ENCODE results near the gene STAM.

The STAM gene

DNA sequence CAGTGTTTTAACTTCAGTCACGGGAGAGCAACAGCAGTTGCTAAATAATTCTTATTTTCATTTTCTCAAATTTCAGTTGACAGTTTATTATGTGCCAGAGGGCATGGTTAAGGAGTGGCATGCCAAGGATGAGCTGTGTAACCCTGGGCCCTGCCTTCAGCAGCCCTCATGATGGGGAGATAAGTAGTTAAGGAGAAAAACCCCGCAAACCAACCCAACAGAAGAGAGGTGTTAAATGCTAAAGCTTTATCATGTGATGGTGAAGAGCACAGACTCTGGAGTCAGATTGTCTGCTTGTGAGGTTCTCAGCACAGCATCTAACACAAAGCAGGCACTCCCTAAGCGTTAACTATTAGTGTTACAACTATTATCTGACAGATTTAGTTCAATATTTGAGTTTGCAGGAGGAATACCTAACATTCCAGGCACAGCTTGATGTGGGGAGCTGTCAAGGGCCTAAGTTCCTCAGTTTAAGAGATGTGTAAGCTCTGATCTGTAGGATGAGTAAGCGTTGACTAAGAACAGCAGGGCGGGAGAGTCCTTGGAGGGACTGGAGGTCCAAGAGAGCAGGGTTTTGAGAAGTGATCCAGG lies 29.6 kb downstream of the STAM start:
- no peak for DNase-seq (ENCODE audit: extremely low read depth in 1 of 2, low read depth in 1 of 2)

DNA sequence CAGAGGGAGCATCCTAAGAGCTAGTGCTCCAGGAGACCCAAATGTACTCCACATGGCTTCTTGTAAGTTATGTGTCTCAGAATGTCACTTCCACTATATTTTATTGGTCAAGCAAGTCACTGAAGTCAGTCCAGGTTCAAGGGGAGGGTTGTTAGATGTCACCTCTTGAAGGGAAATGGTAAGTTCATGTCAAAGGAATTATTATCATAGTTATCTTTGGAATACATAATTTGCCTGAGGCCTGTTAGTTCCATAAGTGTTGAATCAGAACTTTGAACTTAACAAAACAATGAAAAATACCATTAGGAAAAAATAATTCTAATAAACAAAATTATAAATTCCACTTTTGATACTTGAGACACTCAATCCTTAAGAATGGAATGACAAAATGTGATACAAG lies 30.6 kb downstream of the STAM start:
- DNase-seq (ENCODE audit: extremely low read depth in 1 of 2, low read depth in 1 of 2) = no peak

DNA sequence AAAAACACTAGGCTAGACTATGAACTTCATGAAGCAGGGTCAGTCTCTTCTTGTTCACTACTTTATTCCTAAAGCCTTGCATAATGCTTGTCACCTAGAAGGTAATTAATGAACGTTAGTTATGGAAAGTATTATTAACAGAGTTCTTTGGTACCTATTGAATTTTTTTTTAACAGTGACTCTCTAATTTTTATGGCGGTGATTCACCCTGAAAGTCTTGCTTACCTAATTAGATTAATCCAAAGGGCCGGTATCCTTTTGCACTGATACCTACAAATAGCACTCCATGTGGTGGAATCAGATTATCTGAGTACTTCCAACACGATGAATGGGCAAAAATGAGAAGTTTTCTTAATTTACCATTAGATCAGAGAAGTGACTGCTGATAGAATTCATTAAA lies 31.7 kb downstream of the STAM start:
- no peak for DNase-seq (ENCODE audit: extremely low read depth in 1 of 2, low read depth in 1 of 2)

DNA sequence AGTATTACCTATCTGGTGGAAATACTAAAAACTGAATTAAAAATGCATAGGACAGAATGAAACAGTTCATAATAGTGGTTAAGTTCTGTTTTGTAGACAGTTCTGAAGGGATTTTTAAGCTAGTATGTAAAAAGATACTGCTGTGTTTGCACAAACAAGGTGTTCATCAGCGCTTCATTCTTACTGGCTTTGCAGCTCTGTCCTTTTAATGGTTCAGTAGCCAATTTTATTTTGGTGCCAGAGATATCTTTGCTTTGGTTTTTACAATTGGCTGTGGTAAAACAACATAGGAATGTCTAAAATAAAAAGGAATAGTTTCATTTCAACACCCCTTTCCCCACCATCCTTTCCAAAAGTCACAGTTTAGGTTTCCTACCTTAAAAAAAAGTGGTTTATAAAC lies 33.0 kb downstream of the STAM start:
- DNase-seq (ENCODE audit: extremely low read depth in 1 of 2, low read depth in 1 of 2) = no peak

DNA sequence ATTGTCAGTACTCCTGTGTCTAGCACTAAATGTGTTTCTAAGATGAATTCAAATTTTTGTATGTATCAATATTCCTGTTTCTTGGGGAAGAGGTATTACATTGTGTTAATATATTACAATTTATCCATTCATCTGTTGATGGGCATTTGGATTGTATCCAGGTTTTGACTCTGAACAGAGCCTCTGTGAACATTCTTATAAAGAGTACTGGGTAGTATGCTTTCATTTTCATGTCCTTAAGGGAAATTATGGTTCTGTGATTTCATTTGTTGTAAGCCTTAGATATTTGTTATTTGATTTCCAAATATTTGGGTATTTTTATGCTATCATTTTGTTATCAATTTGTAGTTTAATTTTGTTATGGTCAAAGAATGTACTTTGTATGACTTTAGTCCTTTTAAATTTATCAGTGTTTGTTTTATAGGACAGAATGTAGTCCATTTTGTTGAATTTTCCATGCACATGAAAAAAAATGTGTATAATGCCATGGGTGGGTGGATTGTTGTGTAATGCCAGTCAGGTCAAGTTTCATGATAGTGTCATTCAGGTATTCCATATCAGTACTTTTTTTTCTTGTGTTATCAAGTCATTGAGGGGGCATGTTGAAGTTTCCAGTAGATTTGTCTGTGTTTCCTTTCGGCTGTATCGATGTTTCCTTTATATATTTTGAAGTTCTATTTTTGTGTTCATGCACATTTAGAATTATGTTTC lies 38.4 kb downstream of the STAM start:
- DNase-seq (ENCODE audit: extremely low read depth in 1 of 2, low read depth in 1 of 2) = no peak

DNA sequence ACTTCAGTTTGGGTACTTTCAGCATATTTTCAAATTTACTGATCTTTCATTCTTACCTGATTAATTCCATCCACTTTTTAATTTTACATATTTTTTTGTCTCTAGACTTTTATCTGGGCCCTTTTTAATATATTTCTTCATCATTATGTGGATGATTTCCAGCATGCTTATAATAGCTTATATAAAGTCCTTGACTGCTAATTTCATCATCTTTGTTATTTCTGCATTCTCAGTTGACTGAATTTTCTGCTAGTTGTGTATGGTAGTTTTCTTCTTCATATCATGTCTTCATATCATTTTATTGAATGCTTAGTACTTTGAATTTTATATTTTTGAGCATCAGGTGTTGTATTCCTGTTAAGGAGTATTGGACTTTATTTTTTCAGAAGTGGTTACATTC lies 39.6 kb downstream of the STAM start:
- DNase-seq (ENCODE audit: extremely low read depth in 1 of 2, low read depth in 1 of 2) = no peak

DNA sequence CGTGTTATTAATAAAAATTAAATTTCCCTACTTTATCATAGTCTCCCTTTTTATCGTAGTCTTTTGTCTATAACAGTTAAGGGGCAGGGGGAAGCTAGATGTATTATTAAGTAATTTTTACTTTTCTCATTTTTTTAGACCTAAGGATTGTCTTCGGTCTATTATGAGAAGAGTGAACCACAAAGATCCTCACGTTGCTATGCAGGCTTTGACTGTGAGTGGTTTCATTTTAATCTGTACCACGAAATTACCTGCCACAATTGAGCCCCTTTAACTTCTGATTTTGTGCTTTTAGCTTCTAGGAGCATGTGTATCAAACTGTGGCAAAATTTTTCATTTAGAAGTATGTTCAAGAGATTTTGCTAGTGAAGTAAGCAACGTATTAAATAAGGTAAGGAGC lies 40.6 kb downstream of the STAM start:
- no peak for DNase-seq (ENCODE audit: extremely low read depth in 1 of 2, low read depth in 1 of 2)

DNA sequence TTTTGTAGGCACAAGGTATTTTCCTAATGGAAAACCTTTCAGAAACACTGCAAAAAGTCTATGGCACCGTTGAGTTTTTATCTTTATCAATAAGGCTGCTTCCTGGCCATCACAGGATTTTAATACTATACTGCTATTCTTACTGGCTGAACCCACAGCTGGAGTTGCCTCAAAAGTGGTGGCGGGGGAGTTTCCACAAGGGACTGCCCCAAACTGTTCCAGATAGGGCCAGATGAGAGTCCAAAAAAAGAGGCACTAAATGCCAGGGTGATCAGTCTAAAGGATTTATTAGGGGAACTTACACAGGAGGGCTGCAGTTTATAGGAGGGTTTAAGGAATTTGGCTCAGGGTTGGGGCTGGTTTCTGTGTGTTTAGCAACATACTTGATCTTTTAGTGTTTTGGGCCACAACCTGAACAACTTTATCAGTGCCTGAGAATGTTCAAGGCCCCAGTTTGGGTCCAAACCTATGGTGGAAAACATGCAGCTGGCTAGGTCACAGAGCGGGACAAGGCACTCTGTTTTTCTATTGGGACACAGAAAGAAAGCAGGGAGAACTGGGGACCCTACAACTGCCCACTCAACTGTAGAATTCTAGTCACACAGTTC lies 41.4 kb downstream of the STAM start:
- no peak for DNase-seq (ENCODE audit: extremely low read depth in 1 of 2, low read depth in 1 of 2)

DNA sequence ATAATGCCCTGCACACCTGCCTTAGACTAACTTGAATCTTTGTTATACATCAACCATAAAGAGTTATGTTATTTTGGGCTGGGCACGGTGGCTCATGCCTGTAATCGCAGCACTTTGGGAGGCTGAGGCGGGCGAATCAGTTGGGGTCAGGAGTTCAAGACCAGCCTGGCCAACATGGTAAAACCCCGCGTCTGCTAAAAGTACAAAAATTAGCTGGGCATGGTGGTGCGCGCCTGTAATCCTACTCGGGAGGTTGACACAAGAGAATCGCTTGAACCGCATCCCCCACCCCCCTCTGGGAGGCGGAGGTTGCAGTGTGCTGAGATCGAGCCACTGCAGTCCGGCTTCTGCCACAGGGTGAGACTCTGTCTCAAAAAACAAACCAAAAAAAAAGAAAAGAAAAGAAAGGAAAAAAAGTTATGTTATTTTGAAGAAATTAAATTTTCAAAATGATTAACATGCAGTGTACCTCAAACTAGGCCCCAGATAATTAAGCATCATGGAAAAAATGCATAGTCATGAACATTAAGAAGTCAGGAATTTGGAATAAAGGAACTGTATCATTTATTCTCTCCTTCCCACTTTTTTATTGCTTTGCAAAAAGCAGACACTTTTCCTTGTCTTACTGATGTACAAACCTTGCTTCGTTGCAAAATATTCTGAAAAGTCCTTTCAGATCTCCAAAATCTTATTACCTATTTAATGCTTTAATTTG lies 43.3 kb downstream of the STAM start:
- DNase-seq (ENCODE audit: extremely low read depth in 1 of 2, low read depth in 1 of 2) = no peak

DNA sequence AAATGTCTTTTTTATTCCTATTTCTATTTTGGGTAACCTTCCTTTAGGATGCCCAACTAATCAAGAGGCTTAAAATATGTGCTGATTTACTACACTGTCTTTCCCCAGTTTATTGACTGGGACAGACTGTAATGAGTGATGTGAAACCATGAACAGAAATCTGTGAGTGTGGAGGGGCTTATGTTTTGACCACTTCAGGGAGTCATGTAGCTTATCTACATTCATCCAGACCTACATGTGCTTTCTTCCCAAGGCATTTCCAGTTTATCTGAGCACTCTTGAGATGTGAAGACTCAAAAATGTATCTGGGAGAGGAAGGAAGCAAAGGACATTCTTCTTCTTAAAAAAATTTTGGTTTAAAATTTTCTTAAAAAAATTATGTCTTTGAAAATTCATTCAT lies 45.2 kb downstream of the STAM start:
- no peak for DNase-seq (ENCODE audit: extremely low read depth in 1 of 2, low read depth in 1 of 2)

DNA sequence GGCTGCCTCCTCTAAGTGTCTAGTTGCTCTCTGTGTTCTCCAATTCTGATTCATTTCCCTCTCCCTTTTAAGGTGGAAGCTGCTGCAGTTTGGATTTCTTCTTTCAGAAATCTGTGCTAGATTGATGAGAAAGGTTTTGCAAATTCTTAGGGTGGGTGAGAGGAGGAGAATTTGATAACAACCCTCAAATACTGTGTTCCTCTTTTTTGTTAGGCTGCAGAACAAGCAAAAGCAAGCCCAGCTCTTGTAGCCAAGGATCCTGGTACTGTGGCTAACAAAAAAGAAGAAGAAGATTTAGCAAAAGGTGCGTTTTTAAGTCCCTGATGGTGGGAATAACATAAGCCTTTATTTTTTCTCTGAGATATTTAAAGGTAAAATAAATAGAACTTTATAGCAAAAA lies 49.1 kb downstream of the STAM start:
- DNase-seq (ENCODE audit: extremely low read depth in 1 of 2, low read depth in 1 of 2) = no peak

DNA sequence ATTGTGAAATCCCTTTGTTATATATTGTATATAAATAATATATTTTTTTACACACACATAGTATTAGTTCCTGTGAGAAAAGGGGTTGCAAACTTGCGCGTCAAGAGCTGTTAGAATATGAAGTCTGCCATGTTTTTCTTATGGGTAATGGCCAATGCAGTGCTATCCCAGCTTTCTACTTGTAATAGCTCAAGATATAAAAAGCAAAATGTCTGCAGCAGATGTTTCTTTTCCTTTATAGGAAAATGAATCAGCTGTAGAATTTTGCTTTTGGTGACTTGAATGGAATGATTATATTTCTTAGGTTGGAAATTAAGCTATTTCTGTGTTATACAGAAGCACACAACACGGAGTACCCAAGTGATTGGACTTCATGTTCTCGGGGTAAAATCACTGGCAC lies 54.7 kb downstream of the STAM start:
- no peak for DNase-seq (ENCODE audit: extremely low read depth in 1 of 2, low read depth in 1 of 2)

DNA sequence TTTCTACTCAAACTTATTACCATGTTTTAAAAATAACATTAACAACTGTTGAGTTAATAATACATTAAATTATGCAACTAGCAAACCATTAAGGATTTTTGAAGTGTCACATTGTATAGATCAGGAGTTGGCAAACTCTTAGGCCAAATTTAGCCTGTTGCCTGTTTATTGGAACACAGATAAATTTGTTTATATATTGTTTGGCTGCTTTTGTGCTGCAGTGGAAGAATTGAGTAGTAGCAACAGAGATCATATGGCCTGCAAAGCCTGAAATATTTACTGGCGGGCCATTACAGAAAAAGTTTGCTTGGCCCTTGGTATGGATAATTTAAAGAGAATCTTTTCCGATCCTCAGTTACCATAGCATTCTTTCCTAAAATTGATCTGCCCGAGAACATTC lies 57.4 kb downstream of the STAM start:
- DNase-seq (ENCODE audit: extremely low read depth in 1 of 2, low read depth in 1 of 2) = no peak

DNA sequence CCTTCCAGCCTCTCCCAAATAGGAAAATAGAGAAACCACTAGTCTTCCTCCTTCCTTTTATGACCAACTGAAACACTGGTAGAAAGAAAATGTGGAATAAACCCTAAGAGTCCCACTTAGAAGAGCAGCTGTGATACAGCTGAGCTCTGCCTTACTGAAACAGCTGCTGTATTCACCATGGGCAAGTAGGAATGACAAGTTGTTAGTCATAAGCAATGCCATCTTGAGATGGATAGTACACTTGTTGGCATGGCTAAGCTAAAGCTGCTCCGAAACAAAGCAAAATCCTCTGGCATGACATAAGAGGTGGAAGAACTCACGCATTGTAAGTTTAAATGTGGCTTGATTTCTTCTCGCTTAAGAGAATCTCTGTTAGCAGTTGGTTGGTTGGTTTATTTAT lies 59.8 kb downstream of the STAM start:
- no peak for DNase-seq (ENCODE audit: extremely low read depth in 1 of 2, low read depth in 1 of 2)

DNA sequence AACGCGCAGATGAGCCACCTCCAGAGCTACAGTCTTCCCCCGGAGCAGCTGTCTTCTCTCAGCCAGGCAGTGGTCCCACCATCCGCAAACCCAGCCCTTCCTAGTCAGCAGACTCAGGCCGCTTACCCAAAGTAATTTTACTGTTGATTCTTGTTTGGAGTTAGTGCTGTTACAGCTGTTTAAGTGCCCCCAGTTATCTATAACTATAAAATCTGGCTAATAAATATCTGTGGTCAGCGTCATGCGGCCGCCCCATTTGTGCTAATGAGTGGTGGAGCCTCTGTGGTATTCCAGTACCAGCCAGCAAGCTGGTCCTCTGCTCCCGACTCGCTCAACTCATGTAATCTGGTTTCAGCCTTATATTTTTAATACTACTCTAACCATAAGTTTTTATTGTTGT lies 64.9 kb downstream of the STAM start:
- no peak for DNase-seq (ENCODE audit: extremely low read depth in 1 of 2, low read depth in 1 of 2)

DNA sequence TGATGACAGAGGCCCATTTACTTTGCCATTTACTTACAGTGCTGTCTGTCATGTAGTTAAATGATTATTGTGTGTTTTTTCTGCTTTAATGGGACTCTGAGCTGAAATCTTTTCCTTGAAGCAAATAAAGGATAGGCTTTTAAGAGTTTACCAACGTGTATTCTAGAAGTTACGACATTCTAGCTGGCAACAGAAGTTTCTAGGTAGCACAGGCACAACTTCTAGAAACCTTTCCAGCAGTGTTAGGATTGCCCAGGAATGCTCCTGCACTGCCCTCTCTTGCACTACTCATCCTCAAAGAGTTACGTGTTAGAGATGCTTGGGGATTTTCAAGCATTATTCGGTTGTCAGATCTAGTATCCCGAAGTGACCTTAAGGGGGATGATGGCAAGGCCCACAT lies 65.5 kb downstream of the STAM start:
- no peak for DNase-seq (ENCODE audit: extremely low read depth in 1 of 2, low read depth in 1 of 2)

DNA sequence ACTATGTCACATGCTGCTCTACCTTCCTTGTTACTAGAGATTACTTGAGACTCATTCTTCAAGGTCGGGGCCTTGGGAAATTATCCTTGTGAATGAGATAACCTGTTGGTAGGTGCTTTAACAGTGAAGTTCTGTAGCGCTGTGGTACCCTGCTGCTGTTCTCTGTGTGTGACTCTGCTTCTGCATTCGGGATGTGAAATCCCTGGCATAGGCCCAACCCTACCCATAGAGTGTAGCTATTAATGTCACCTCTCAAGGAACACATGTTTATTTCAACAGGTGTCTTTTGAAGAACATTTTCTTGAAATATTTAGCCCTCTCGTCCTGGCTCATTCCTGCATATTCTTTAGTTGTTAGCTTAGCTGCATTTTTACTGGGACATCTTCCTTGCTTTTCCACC lies 66.2 kb downstream of the STAM start:
- no peak for DNase-seq (ENCODE audit: extremely low read depth in 1 of 2, low read depth in 1 of 2)

DNA sequence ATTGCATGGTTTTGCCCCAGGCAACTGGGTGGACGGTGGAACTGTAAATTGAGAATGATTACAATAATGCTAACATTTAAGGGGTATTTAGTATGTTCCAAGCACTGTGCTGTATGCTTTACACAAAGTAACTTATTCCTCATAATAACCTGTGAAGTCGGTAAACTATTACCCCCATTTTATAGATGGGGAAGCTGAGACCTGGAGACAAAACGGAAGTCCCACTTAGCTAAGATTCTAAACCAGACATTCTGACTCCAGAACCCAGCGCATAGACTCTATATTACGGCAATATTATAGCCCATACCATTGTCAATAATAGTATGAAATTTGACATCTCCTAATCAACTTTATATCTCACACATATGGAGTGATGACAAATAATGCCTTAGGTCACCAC lies 68.1 kb downstream of the STAM start:
- no peak for DNase-seq (ENCODE audit: extremely low read depth in 1 of 2, low read depth in 1 of 2)

DNA sequence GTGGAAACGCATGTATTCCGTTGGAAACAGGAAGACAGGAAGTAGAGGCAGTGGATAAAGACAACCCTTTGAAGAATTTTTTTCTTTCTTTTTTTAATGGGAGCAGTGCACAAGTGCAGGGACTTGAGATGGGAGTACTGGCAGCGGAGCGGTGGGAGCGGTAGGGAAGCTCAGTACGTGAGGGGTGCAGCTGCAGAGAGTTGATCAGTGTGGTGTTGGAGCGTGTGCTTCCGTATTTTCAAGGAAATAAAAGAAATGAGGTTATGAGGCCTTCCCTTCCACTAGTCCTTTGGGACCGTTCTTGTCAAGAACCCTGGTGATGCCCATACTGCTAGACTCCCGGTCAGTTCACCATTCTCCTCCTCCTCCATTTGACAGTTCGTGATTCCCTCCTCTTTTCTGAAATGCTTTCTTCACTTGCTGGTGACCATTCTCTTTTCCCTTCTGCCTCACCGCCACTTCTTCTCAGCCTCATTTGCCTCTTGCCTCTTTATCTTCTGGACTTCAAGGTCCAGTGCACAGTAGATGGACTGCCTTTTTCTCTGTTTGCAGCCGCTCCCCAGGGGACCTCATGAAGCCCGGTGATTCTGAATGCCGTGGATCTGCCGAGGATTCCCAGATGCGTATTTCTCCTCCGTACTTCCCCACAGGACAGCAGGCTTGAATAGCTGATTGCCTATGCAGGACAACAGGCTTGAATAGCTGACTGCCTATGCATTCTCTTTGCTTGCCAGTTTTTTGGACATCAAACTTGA lies 68.9 kb downstream of the STAM start:
- no peak for DNase-seq (ENCODE audit: extremely low read depth in 1 of 2, low read depth in 1 of 2)

DNA sequence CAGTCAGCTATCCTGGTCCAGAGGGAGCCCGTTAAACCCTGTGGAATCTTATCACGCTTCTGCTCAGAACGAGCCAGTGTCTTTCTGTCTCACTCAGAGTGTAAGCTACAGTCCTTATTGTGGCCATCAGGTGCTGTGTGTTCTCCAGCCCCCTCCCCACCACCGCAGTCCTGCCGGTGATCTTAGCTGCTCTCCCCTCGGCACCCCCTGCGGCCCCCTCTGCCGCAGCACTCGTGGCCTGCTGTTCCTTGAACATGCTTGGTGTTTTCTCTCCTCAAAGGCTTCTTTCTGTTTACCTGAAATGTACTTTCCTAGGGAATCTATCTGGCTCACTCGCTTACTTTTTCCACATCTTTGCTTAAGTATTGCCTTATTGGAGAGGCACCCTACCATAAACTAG lies 69.8 kb downstream of the STAM start:
- DNase-seq (ENCODE audit: extremely low read depth in 1 of 2, low read depth in 1 of 2) = no peak

DNA sequence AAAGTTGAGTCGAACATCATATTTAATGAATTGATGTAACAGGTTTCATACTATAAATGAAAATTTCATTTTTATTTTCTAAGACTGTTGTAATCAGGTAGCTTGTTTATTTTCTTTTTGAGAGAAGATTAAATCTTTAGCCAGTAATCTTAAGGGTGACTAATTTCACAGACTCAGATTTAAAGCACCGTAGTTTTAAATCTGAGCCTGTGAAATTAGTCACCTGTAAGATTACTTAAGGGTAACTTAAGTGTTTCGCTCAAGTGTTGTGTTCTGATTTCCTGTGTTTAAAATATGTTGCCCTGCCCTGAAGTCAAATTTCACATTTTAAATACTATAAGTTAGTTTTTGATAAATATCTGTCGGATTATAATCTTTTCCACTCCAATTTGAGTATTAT lies 72.2 kb downstream of the STAM start:
- no peak for DNase-seq (ENCODE audit: extremely low read depth in 1 of 2, low read depth in 1 of 2)

Data from activated CD8-positive, alpha-beta memory T cell treated with anti-CD3 and anti-CD28 coated beads for 1 hour (primary cell).